ENCODE data around the gene ABCC2. TPM values are rescaled to one million over a fixed set of nuclear protein-coding genes. Genes with fewer than 3 reads are reported as not detected.
"Not testable (repeated sequence)": the region's sequence is repeated elsewhere in the genome, so short reads cannot be mapped to it uniquely, and the experiment has no call there.

ABCC2 gene
- total RNA-seq, 1 donor from 2014 or later: 0.32 TPM

- DNase-seq (ENCODE audit: low read depth): no peak
These were observed 25.3 kb downstream of the ABCC2 start for GRCh38 chr10:99807786-99808185.

GRCh38 chr10:99808270-99808669 is 25.8 kb downstream of the ABCC2 start:
- DNase-seq (ENCODE audit: low read depth): no peak

GRCh38 chr10:99809481-99809880 is 27.0 kb downstream of the ABCC2 start:
- DNase-seq (ENCODE audit: low read depth): no peak

- DNase-seq (ENCODE audit: low read depth): no peak
These were observed 27.6 kb downstream of the ABCC2 start for GRCh38 chr10:99809931-99810615.

- DNase-seq (ENCODE audit: low read depth): no peak
These were observed 29.7 kb downstream of the ABCC2 start for GRCh38 chr10:99812177-99812576.

GRCh38 chr10:99814143-99814542 is 31.7 kb downstream of the ABCC2 start:
- DNase-seq (ENCODE audit: low read depth): no peak

GRCh38 chr10:99815621-99816020 is 33.2 kb downstream of the ABCC2 start:
- DNase-seq (ENCODE audit: low read depth): no peak

GRCh38 chr10:99827936-99828335 is 45.5 kb downstream of the ABCC2 start:
- no peak for DNase-seq (ENCODE audit: low read depth)

GRCh38 chr10:99828464-99828863 is 46.0 kb downstream of the ABCC2 start:
- no peak for DNase-seq (ENCODE audit: low read depth)

- no peak for DNase-seq (ENCODE audit: low read depth)
These were observed 50.0 kb downstream of the ABCC2 start for GRCh38 chr10:99832439-99832838.

- peak; percentile 39 for DNase-seq (ENCODE audit: low read depth)
These were observed 52.0 kb downstream of the ABCC2 start for GRCh38 chr10:99834410-99834809.

- DNase-seq (ENCODE audit: low read depth): no peak
These were observed 53.5 kb downstream of the ABCC2 start for GRCh38 chr10:99835947-99836346.

GRCh38 chr10:99836711-99837110 is 54.3 kb downstream of the ABCC2 start:
- DNase-seq (ENCODE audit: low read depth): no peak

- DNase-seq (ENCODE audit: low read depth): not testable (repeated sequence)
These were observed 58.4 kb downstream of the ABCC2 start for GRCh38 chr10:99840859-99841258.

- DNase-seq (ENCODE audit: low read depth): no peak
These were observed 59.3 kb downstream of the ABCC2 start for GRCh38 chr10:99841746-99842145.

GRCh38 chr10:99843310-99843709 is 60.9 kb downstream of the ABCC2 start:
- no peak for DNase-seq (ENCODE audit: low read depth)

GRCh38 chr10:99844433-99844955 is 62.1 kb downstream of the ABCC2 start:
- DNase-seq (ENCODE audit: low read depth): no peak

- peak; percentile 89 for DNase-seq (ENCODE audit: low read depth)
These were observed 63.5 kb downstream of the ABCC2 start for GRCh38 chr10:99845837-99846382.

GRCh38 chr10:99849057-99849456 is 66.6 kb downstream of the ABCC2 start:
- no peak for DNase-seq (ENCODE audit: low read depth)

GRCh38 chr10:99849536-99849935 is 67.1 kb downstream of the ABCC2 start:
- no peak for DNase-seq (ENCODE audit: low read depth)

GRCh38 chr10:99850021-99850766 is 67.8 kb downstream of the ABCC2 start:
- DNase-seq (ENCODE audit: low read depth): no peak

GRCh38 chr10:99850767-99851340 is 68.4 kb downstream of the ABCC2 start:
- DNase-seq (ENCODE audit: low read depth): no peak
